DOHH2 (cell line): ENCODE results near the gene CBX3.

Source experiments
- EZH2phosphoT487 ChIP-seq: fragments of 200-600 bp; sonication (generic); IDR thresholded peaks from 2 replicates; pipeline ENCODE4 v1.6.1; 2017; ENCODE audit warnings: borderline replicate concordance, mild to moderate bottlenecking, antibody characterized with exemption, low read length, moderate library complexity, mixed read lengths
- TF ChIP-seq, protein P1 (sequence below): fragments of 200-600 bp; sonication (generic); IDR thresholded peaks from one replicate; pipeline ENCODE4 v1.5.1; 2014; ENCODE audit warnings: antibody characterized with exemption, mild to moderate bottlenecking, low read depth, low read length; ENCODE audit not compliant: poor library complexity, severe bottlenecking

DNA sequence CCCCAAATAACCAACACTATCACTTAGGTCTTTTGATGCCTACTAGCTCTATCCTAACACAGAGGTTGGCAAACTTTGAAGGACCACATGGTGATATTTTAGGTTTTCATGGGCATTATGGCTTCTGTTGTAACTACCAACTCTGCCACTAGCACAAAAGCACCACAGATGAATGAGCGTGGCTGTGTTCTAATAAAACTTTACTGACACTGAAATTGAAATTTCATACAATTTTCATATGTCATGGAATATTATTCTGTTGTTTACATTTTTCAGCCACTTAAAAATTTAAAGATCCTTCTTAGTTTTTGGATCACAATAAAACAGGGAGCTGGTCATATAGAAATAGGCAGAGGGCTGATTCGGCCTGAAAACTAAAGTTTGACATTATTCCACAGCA is 26.4 kb downstream of the CBX3 start:
- TF ChIP-seq, protein P1, sequence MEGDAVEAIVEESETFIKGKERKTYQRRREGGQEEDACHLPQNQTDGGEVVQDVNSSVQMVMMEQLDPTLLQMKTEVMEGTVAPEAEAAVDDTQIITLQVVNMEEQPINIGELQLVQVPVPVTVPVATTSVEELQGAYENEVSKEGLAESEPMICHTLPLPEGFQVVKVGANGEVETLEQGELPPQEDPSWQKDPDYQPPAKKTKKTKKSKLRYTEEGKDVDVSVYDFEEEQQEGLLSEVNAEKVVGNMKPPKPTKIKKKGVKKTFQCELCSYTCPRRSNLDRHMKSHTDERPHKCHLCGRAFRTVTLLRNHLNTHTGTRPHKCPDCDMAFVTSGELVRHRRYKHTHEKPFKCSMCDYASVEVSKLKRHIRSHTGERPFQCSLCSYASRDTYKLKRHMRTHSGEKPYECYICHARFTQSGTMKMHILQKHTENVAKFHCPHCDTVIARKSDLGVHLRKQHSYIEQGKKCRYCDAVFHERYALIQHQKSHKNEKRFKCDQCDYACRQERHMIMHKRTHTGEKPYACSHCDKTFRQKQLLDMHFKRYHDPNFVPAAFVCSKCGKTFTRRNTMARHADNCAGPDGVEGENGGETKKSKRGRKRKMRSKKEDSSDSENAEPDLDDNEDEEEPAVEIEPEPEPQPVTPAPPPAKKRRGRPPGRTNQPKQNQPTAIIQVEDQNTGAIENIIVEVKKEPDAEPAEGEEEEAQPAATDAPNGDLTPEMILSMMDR = no peak
- TF ChIP-seq EZH2phosphoT487 = no peak
